HG03103 (cell line): Measurements from ENCODE around the gene IGSF11.
"Not testable (repeated sequence)": the region's sequence is repeated elsewhere in the genome, so short reads cannot be mapped to it uniquely, and the experiment has no call there.

Source experiments
- ATAC-seq: cut with Tn5 transposase; IDR thresholded peaks from one replicate; pipeline ENCODE4 v1.9.1; 2021; ENCODE audit warnings: low read depth; ENCODE audit not compliant: unreplicated experiment

The IGSF11 gene

GRCh38 chr3:118890206-118890605 lies 144.4 kb downstream of the IGSF11 start:
- ATAC-seq = no peak

- ATAC-seq = no peak
These were observed 145.0 kb downstream of the IGSF11 start for GRCh38 chr3:118889691-118890090.

GRCh38 chr3:118886708-118887107 lies 147.9 kb downstream of the IGSF11 start:
- no peak for ATAC-seq

DNA sequence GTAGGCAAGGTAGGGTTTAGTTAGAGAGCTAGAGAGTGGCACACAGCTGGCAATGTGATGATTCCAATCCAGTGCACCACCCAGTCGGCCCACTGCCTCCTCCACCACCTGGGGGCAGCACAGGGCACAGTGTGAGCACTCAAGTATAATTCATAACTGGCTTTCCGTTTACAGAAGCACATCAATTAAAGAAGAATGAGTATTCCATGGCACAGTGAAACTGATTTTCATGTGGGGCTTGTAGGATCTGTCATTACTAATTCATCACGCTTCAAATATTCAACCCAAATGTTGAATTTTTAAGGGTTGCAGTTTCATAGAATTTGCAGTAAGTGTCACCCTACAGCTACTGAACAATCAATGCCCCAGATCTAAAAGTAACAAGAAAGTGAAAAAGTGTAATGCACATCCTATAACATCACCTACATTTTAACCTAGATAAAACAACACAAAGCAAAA lies 149.9 kb downstream of the IGSF11 start:
- ATAC-seq = peak; percentile 69

GRCh38 chr3:118882353-118882947 lies 152.2 kb downstream of the IGSF11 start:
- ATAC-seq = peak; percentile 57

DNA sequence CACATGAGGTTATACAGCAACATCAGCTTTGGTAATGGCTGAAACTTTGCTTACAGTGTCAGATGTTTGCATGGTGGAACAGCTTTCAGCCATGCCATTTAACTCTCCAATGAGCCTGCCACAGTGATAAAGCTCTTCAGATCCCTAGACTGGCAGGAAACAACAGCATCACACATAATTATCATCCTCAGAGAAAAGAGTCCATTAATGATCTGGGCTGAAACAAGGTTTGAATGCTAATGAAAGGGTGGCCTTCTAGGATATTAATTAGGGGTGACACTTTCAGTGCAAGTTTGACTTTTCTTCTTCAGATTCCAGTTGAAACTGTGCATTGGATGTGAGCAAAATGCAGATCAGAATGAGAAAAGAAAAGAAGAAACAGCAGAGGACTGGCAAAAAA lies 166.6 kb downstream of the IGSF11 start:
- no peak for ATAC-seq

- ATAC-seq = peak; percentile 95
These were observed 170.8 kb downstream of the IGSF11 start for GRCh38 chr3:118863731-118864322.

DNA sequence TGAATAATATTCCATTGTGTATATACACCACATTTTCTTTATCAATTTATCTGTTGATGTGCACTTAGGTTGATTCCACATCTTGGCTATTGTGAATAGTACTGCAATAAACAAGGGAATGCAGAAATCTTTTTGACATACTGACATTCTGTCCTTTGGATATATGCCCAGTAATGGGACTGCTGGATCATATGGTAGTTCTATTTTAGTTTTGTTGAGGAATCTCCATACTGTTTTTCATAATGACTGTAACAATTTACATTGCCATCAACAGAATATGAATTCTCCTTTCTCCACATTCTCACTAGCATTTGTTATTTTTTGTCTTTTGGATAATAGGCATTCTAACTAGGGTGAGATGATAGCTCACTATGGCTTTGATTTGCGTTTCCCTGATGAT lies 174.7 kb downstream of the IGSF11 start:
- ATAC-seq = no peak

DNA sequence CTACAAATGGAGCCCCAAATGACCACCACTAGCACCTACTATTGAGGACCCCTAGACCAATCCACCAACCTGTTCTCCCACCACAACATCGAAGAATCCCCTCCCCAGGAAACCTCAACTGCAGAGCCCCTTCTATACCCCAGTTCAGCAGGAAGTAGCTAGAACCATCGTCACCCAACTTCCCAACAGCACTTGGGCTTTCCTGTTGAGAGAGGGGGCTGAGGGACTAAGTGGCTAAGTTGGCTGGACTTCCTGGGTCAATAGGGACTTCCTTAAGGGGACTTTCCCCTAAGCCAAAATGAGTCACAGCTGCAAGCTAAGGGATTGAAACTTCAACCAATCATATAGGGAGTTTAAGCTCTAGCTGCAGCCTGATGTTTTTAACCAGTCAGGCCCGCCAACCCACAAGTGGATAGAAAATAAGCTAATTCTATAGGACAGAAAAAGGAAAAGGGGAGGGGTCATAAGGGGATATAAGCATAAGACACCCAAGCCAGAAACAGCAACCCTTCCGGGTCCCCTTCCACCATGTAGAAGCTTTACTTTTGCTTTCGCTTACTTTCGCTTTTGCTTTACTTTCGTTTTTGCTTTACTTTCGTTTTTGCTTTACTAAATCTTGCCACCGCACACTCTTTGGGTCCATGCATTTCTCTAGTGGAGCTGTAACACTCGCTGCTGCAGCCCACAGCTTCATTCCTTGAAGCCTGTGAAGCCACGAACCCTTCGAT lies 183.0 kb downstream of the IGSF11 start:
- not testable (repeated sequence) for ATAC-seq

DNA sequence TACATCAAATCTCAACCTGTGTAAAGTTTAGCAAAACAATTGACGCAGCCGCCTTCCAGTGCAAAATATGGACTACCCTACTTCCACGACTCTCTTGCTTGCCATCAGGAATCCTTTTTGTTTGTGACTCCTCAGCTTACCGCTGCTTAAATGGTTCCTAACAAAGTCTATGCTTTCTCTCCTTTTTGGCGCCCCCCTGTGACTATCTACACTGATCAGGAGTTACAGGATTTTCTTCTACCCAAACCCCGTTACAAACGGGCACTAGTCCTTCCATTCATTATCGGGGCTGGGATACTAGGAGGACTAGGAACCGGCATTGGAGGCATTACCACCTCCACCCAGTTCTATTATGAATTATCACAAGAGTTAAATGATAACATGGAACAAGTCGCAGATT lies 184.0 kb downstream of the IGSF11 start:
- no peak for ATAC-seq
